ENCODE measurements around the gene DLST.
A peak's percentile ranks its signal among the peaks of the same experiment; 100 is the strongest.

The DLST gene

DNA sequence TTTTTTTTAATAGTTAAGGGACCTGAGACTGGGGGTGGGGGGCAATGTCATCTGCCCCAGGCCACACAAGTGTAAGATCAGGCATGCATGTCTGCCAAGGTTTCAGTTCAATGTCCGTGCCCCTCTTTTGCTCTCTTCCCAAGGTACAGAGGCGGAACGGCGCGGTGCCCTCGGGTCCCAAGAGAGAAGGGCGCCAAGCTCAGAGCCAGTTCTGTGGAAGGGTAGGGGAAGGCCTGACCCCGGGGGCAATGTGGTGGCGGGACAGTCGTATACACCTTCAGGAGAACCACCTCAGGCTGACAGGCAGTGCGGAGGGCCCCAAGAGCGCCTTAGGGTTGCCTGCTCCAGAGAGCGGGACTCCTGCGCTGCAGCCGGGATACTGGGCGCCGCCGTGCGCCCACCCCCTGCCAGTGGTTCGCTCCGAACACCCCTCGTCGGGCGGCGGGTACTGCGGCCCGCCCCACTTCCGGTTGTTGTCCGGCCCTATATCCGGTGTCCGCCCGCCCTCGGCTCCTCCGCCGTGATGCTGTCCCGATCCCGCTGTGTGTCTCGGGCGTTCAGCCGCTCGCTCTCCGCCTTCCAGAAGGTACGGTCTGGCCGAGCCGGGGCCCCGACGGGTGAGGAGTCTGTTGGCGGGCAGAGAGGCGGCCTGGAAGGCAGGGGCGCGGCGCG is at the start of gene DLST:
Gene DLST, plus strand, starts transcription at position 486 of the 672 bp plus-strand sequence. Its CDS starts 38 bp downstream, at position 524.
- DNase-seq = peak; percentile 88

DNA sequence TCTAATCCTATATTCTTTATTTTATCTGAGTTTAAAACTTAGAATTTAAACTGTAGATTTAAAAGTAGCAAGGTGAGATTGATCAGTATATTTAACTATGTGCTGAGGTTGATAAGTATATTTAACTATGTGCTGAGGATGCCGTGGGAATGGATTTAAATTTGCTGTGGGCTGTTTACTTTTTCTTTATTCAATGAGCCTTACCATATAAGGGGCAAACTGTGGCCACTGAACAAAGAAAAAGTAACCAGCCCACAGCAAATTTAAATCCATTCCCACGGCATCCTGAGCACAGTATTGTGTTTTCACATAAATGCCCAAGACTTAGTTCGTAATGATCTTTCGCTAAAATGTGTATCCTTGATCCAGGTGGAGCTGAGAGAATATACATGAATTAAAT is 48.9 kb upstream of the DLST start:
- DNase-seq = no peak

DNA sequence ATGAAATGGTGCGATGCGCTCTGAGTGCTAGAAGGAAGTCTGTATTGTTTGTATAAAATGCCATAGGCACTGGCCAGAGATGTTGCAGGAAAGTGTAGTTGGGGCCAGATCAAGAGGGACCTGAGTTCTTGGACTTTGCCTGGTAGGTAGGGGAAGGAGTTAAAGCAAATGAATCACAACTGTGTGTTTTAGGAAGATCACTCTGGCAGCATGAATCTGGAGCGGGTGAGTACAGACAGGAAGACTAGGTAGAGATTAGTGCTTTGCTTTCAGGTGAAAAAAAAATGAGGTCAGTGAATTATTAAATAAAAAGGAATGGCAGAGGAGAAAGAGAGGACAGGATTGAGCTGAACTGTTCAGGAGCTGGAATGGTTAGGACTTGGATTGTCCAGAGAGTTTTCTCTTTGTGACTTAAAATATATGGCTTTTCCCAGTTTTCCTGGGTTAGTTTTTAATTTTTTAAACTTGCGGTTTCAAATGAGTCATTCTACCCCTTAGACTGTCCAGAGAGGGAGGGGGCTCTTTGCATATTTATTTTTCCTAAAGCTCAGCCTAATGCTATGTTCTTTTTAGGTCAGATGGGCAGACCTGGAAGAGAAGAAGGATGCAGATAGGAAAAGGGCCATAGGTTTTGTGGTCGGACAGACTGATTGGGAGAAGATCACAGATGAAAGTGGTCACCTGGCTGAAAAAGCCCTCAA is 46.9 kb upstream of the DLST start:
- DNase-seq = no peak

- DNase-seq = no peak
These were observed 46.0 kb upstream of the DLST start for GRCh38 chr14:74835645-74836250.

GRCh38 chr14:74836251-74836960 is 45.3 kb upstream of the DLST start:
- DNase-seq = peak; percentile 34

GRCh38 chr14:74838166-74838565 is 43.5 kb upstream of the DLST start:
- peak; percentile 55 for DNase-seq

DNA sequence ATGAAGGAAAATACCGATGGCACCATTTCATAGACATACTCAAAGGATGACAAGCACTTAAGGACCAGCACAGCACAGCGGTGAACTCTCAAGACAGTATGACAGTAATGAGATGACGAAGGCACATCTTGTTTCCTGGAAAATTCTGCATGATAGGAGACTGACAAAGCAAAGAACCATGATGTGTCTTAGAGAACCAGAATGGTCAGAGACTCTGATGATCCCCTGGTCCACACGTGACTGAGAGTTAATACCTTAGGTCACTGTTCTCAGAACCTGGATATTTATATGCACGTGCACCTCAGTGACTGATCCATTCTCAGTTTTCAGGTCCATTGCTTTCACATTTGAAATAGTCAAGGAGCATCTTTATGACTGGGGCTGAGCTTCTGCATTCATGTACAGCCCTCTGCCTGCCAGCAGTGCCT is 41.1 kb upstream of the DLST start:
- DNase-seq = no peak

GRCh38 chr14:74841230-74842207 is 40.2 kb upstream of the DLST start:
- peak; percentile 52 for DNase-seq

DNA sequence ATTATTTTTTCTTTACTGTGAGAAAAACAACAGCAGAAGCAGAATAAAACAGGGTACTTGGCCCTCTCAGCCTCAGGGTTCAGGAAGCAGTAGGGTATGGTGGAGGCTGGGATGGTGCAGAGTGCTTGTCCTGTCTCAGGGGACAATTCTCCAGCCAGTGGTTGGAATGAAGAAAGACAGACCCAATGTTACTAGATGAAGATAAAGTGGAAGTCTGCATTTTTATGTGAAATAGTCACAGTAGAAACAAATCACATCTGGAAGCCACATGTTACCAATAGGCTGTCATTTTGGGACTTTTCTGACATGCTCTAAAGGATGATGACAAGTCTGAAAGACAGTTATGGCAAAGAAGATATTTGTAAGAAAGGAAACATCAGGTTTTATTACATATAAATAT is 38.1 kb upstream of the DLST start:
- DNase-seq = no peak

- DNase-seq = no peak
These were observed 35.5 kb upstream of the DLST start for GRCh38 chr14:74846168-74846567.

DNA sequence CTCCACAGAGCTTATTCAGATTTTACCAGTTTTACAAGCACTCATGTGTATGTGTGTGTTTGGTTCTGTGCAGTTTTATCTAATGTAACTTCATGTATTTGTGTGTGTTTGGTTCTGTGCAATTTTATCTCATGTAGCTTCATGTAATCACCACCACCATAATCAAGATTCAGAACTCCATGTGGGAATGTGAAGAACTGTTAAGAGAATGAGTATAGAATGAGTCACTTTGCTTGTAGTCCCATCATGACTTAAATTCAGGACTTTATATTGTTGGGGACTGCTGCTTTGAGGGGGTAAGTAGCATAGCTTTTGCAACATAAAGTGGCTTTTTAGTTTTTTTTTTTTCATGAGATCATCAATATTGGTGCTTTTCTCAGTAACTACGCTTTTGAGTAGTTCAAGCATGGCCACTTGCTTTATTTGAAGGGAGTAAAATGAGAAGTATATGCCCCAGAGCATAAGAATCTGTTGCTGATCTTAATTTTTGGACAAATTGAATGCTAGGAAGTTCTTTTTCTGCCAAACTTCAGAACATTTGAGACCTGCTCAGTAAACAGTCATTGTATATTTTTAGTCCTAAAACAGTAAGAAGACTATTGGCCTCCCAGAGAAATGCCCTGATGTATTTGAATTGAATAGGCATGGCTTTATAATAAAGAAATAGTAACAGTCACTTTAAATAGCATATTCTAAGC is 34.6 kb upstream of the DLST start:
- DNase-seq = no peak

- DNase-seq = no peak
These were observed 32.9 kb upstream of the DLST start for GRCh38 chr14:74848768-74849167.

- no peak for DNase-seq
These were observed 28.7 kb upstream of the DLST start for GRCh38 chr14:74852922-74853530.

GRCh38 chr14:74853581-74853980 is 28.1 kb upstream of the DLST start:
- no peak for DNase-seq

GRCh38 chr14:74855021-74855420 is 26.7 kb upstream of the DLST start:
- DNase-seq = no peak

- no peak for DNase-seq
These were observed 25.8 kb upstream of the DLST start for GRCh38 chr14:74855945-74856344.

- no peak for DNase-seq
These were observed 25.4 kb upstream of the DLST start for GRCh38 chr14:74856366-74856765.

- no peak for DNase-seq
These were observed 23.7 kb upstream of the DLST start for GRCh38 chr14:74858022-74858421.

DNA sequence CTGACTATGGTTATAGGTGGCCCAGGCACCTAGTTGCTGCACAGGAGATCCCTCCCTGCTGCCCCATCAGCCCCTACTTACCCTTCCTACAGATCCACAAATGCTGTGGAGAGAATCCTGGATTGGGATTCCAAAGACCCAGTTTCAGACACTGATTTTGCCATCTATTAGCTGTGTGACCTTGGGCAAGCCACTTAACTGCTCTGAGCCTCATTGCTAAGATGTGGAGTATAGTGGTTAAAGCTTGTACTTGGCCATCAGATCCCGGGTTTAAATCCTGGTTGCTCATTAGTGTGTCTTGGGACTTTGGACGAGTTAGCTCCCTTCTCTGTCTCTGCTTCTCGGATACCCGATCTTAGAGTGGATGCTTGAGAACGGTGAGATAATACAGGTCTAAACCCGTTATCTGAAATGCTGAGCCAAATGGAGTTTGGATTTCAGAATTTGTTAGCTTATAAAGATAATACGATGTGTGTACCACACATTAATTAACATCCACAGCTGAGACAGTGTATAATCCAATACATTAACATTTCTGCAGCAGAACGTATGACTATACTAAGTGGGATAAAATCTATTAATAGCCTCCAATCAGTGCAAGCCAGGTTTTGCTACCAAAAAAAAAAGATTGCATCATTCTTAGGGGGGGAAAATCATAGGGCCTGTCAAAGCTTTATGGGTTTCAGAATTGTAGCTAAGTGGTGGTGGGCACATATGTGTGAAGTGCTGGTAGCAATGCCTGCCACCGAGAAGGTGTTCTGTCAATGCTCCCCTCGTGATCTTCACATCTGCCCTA is 21.8 kb upstream of the DLST start:
- DNase-seq = no peak
